H1 (cell line): ENCODE data around the gene EOLA1. TPM values are rescaled to one million over a fixed set of nuclear protein-coding genes. Genes with fewer than 3 reads are reported as not detected.
"Not testable (repeated sequence)": the region's sequence is repeated elsewhere in the genome, so short reads cannot be mapped to it uniquely, and the experiment has no call there.

ENCODE experiments used
- CTCF ChIA-PET: fragments of 300-600 bp; sonication (Branson Sonifier 250); formaldehyde crosslinking; loops from one replicate; lab custom pipeline; 2021; ENCODE audit not compliant: partially characterized antibody; lab: Charles Lee
- POLR2A ChIA-PET: fragments of 300-600 bp; sonication (Branson Sonifier 250); formaldehyde crosslinking; loops from one replicate; lab custom pipeline; 2021; ENCODE audit warnings: inconsistent platforms; ENCODE audit not compliant: partially characterized antibody; lab: Charles Lee
- DNase-seq, 2 experiments: peaks; one replicate each; pipeline versions ENCODE4 v3.0.0 to v3.0.0-alpha.2; 2010 to 2022; ENCODE audit warnings: low spot score in 2 of 2, low read depth in 1 of 2, mixed read lengths in 1 of 2
- FAIRE-seq: peaks from 2 replicates; lab custom pipeline; 2011; peaks lifted over from hg19 to GRCh38; lab: Jason Lieb, UNC
- H2AFZ ChIP-seq: 2 replicates; pipeline ENCODE4 v1.8.1; 2012; ENCODE audit warnings: low read length, inconsistent platforms
- H2AK5ac ChIP-seq: 2 replicates; pipeline ENCODE4 v1.6.1; 2013; ENCODE audit warnings: low read depth, low read length
- H2BK120ac ChIP-seq: replicated peaks from 2 replicates; pipeline ENCODE3; 2013; ENCODE audit warnings: low read depth, low read length, inconsistent platforms
- H2BK12ac ChIP-seq: 2 replicates; pipeline ENCODE4 v1.6.1; 2013; ENCODE audit warnings: low read depth, low read length
- H2BK15ac ChIP-seq: 2 replicates; pipeline ENCODE4 v1.6.1; 2013; ENCODE audit warnings: low read length
- H2BK20ac ChIP-seq: 2 replicates; pipeline ENCODE4 v1.6.1; 2013; ENCODE audit warnings: low read length
- H2BK5ac ChIP-seq: 2 replicates; pipeline ENCODE4 v1.6.1; 2013; ENCODE audit warnings: low read depth, low read length
- H3K14ac ChIP-seq: 2 replicates; pipeline ENCODE4 v1.6.1; 2013; ENCODE audit warnings: inconsistent platforms; ENCODE audit not compliant: insufficient read length
- H3K18ac ChIP-seq: 2 replicates; pipeline ENCODE4 v1.6.1; 2013; ENCODE audit warnings: low read length; ENCODE audit errors: extremely low read depth
- H3K23ac ChIP-seq: 2 replicates; pipeline ENCODE4 v1.6.1; 2013; ENCODE audit warnings: inconsistent platforms; ENCODE audit not compliant: insufficient read length
- H3K23me2 ChIP-seq: 2 replicates; pipeline ENCODE4 v1.6.1; 2013; ENCODE audit warnings: low read depth, low read length
- H3K27ac ChIP-seq: 2 replicates; pipeline ENCODE4 v1.6.1; 2011; ENCODE audit warnings: low read depth, low read length, inconsistent platforms
- H3K27me3 ChIP-seq, 4 experiments: replicated peaks in 1 of 4; 1 replicate in 1 of 4; 2 replicates in 3 of 4; pipeline versions ENCODE4 v1.6.1 to v1.8.1; 2011 to 2013; ENCODE audit warnings: low read length in 3 of 4, mild to moderate bottlenecking in 3 of 4, inconsistent platforms in 2 of 4, mixed read lengths in 2 of 4, moderate library complexity in 1 of 4; ENCODE audit not compliant: control insufficient read depth in 3 of 4, insufficient read depth in 3 of 4; ENCODE audit errors: extremely low read depth in 1 of 4
- H3K36me3 ChIP-seq, 4 experiments: 2 replicates each; pipeline versions ENCODE4 v1.6.1 to v1.8.1; 2011 to 2013; ENCODE audit warnings: mild to moderate bottlenecking in 4 of 4, low read length in 3 of 4, moderate library complexity in 2 of 4, control low read depth in 1 of 4, inconsistent platforms in 1 of 4; ENCODE audit not compliant: insufficient read depth in 4 of 4, control insufficient read depth in 2 of 4
- H3K4ac ChIP-seq: replicated peaks from 2 replicates; pipeline ENCODE3; 2013; ENCODE audit warnings: low read length, low read depth, mixed read lengths, inconsistent platforms; ENCODE audit not compliant: insufficient read length
- H3K4me1 ChIP-seq, 4 experiments: replicated peaks in 1 of 4; 1 replicate in 1 of 4; 2 replicates in 3 of 4; pipeline versions ENCODE4 v1.6.1 to v1.8.1; 2011 to 2013; ENCODE audit warnings: low read length in 3 of 4, inconsistent platforms in 2 of 4, mixed read lengths in 1 of 4; ENCODE audit not compliant: insufficient read depth in 4 of 4, control insufficient read depth in 3 of 4
- H3K4me2 ChIP-seq, 2 experiments: 2 replicates each; pipeline versions ENCODE4 v1.6.1 to v1.8.1; 2011 to 2013; ENCODE audit warnings: low read depth in 2 of 2, low read length in 2 of 2, control low read depth in 1 of 2, inconsistent platforms in 1 of 2, mild to moderate bottlenecking in 1 of 2; ENCODE audit not compliant: insufficient read depth in 1 of 2
- H3K4me3 ChIP-seq, 4 experiments: fragments of 200-600, 300-600 bp in 1 of 4; sonication (generic), shearing (Covaris generic), sonication (Bioruptor Twin) in 1 of 4; 2 replicates each; pipeline versions ENCODE4 v1.5.1 to v1.8.1; 2011 to 2016; ENCODE audit warnings: low read length in 4 of 4, low read depth in 3 of 4, control low read depth in 2 of 4, inconsistent platforms in 2 of 4, mild to moderate bottlenecking in 2 of 4, mixed read lengths in 1 of 4, moderate library complexity in 1 of 4; ENCODE audit not compliant: insufficient read depth in 2 of 4; ENCODE audit errors: extremely low read depth in 1 of 4
- H3K56ac ChIP-seq: replicated peaks from 2 replicates; pipeline ENCODE3; 2013; ENCODE audit warnings: low read depth, mild to moderate bottlenecking, mixed read lengths, low read length, inconsistent platforms; ENCODE audit not compliant: insufficient read length
- H3K79me1 ChIP-seq: 2 replicates; pipeline ENCODE4 v1.6.1; 2013; ENCODE audit warnings: low read depth, low read length, control low read depth
- H3K79me2 ChIP-seq, 2 experiments: 2 replicates each; pipeline versions ENCODE4 v1.6.1 to v1.8.1; 2012 to 2013; ENCODE audit warnings: low read length in 2 of 2, mild to moderate bottlenecking in 2 of 2, inconsistent platforms in 1 of 2; ENCODE audit not compliant: insufficient read depth in 2 of 2, control insufficient read depth in 1 of 2
- H3K9ac ChIP-seq, 4 experiments: replicated peaks in 1 of 4; 1 replicate in 1 of 4; 2 replicates in 3 of 4; pipeline versions ENCODE4 v1.6.1 to v1.8.1; 2011 to 2013; ENCODE audit warnings: low read depth in 3 of 4, low read length in 3 of 4, control low read depth in 2 of 4, mild to moderate bottlenecking in 2 of 4, moderate library complexity in 2 of 4, inconsistent platforms in 1 of 4; ENCODE audit errors: extremely low read depth in 1 of 4
- H3K9me3 ChIP-seq, 2 experiments: 2 replicates each; pipeline versions ENCODE4 v1.6.1 to v1.8.1; 2012 to 2013; ENCODE audit warnings: mild to moderate bottlenecking in 2 of 2, moderate library complexity in 2 of 2, control low read depth in 1 of 2, inconsistent platforms in 1 of 2, low read depth in 1 of 2, low read length in 1 of 2, mixed read lengths in 1 of 2; ENCODE audit not compliant: insufficient read depth in 2 of 2
- H4K20me1 ChIP-seq, 2 experiments: replicated peaks in 1 of 2; 2 replicates each; pipeline versions ENCODE3 to v1.8.1; 2011 to 2013; ENCODE audit warnings: inconsistent platforms in 2 of 2, low read length in 2 of 2, mild to moderate bottlenecking in 1 of 2; ENCODE audit not compliant: insufficient read depth in 2 of 2, control insufficient read depth in 1 of 2
- H4K5ac ChIP-seq: 2 replicates; pipeline ENCODE4 v1.6.1; 2013; ENCODE audit warnings: low read length, low read depth, mixed read lengths, inconsistent platforms; ENCODE audit not compliant: insufficient read length
- H4K8ac ChIP-seq: 2 replicates; pipeline ENCODE4 v1.8.0; 2013; ENCODE audit warnings: mild to moderate bottlenecking, moderate library complexity, low read length, inconsistent platforms; ENCODE audit not compliant: insufficient read depth; ENCODE audit errors: extremely low read depth
- H4K91ac ChIP-seq: replicated peaks from 2 replicates; pipeline ENCODE3; 2013; ENCODE audit warnings: low read length, mixed read lengths, inconsistent platforms; ENCODE audit not compliant: insufficient read length
- RAD21 ChIP-seq, 2 experiments: IDR thresholded peaks in 1 of 2; conservative IDR thresholded peaks in 1 of 2; 2 replicates each; pipeline ENCODE4 v1.6.1; 2011; ENCODE audit warnings: low read depth in 2 of 2, low read length in 2 of 2, improper control_type of control experiment in 1 of 2, inconsistent platforms in 1 of 2, mild to moderate bottlenecking in 1 of 2, moderate library complexity in 1 of 2
- WGBS, 2 experiments: shearing (Covaris generic) in 1 of 2; methylation state at CpG; one replicate each; pipeline versions ENCODE4 v1.1.6 to v1.1.7; 2013 to 2015; ENCODE audit warnings: low lambda C conversion rate in 2 of 2, mixed read lengths in 2 of 2, inconsistent platforms in 1 of 2, low coverage in 1 of 2, missing lambda C conversion rate in 1 of 2; ENCODE audit not compliant: insufficient replicate concordance in 2 of 2, insufficient coverage in 1 of 2, insufficient read length in 1 of 2; ENCODE audit errors: extremely low coverage in 1 of 2, missing lambda C conversion rate in 1 of 2; 5-methylcytosine and 5-hydroxymethylcytosine counted together
- polyA plus RNA-seq, 7 experiments: library from polyadenylated mRNA; depleted of rRNA in 3 of 7; stranded (reverse) in 5 of 7; unstranded in 2 of 7; fragments of >200 nt in 5 of 7; fragments of 200-250 nt in 2 of 7; gene quantifications; 1 replicate in 5 of 7; 2 replicates in 1 of 7; 4 replicates in 1 of 7; pipeline versions ENCODE4 v1.2.1 to v1.2.3, GENCODE V29; 2011 to 2013; ENCODE audit warnings: missing spikeins in 2 of 7, mixed read lengths in 2 of 7
- total RNA-seq: library from RNA; stranded (reverse); fragmentation: NEBNext Ultra II Directional; extraction: Animal tissue kit (Norgen Biotek cat#: 25700); gene quantifications from 2 replicates; pipeline ENCODE4 v1.2.1, GENCODE V29; 2021
- TF ChIP-seq, protein P1 (sequence below), 3 experiments: IDR thresholded peaks; 1 replicate in 2 of 3; 2 replicates in 1 of 3; pipeline versions ENCODE4 v1.5.1 to v1.6.1; 2011; ENCODE audit warnings: low read length in 3 of 3, mild to moderate bottlenecking in 3 of 3, inconsistent platforms in 2 of 3, low read depth in 1 of 3, moderate library complexity in 1 of 3; ENCODE audit not compliant: insufficient read depth in 1 of 3; ENCODE audit errors: control extremely low read depth in 1 of 3

The EOLA1 gene
- total and polyA plus RNA-seq, 2 of the 8 experiments (the other 6 are each of a cell fraction or from before 2014, with no cell fraction given), result 5.4 to 7.6 TPM

- H3K4me2 ChIP-seq, H3K4me3 ChIP-seq, H3K27ac ChIP-seq, H3K36me3 ChIP-seq, H4K8ac ChIP-seq, H4K20me1 ChIP-seq, H3K79me2 ChIP-seq, H2AFZ ChIP-seq, H3K9me3 ChIP-seq, H3K4ac ChIP-seq, H3K23ac ChIP-seq, H3K79me1 ChIP-seq, H3K4me1 ChIP-seq, H4K5ac ChIP-seq, H3K9ac ChIP-seq, H2BK15ac ChIP-seq, H3K27me3 ChIP-seq, H3K14ac ChIP-seq, H3K18ac ChIP-seq, H4K91ac ChIP-seq, POLR2A ChIA-PET, H2BK5ac ChIP-seq, H2BK120ac ChIP-seq, H2BK20ac ChIP-seq, H2AK5ac ChIP-seq, CTCF ChIA-PET, H3K23me2 ChIP-seq, H2BK12ac ChIP-seq, H3K56ac ChIP-seq: not testable (repeated sequence)
- FAIRE-seq (peak; percentile 58), DNase-seq (peak in 1 of 2 experiments; percentile 51)
- WGBS, 2 experiments, result 94% methylated on average over 8 of the region's 29 CpGs; no CpG with 5 or more reads in 1 of the 2 experiments
- TF ChIP-seq, protein P1, sequence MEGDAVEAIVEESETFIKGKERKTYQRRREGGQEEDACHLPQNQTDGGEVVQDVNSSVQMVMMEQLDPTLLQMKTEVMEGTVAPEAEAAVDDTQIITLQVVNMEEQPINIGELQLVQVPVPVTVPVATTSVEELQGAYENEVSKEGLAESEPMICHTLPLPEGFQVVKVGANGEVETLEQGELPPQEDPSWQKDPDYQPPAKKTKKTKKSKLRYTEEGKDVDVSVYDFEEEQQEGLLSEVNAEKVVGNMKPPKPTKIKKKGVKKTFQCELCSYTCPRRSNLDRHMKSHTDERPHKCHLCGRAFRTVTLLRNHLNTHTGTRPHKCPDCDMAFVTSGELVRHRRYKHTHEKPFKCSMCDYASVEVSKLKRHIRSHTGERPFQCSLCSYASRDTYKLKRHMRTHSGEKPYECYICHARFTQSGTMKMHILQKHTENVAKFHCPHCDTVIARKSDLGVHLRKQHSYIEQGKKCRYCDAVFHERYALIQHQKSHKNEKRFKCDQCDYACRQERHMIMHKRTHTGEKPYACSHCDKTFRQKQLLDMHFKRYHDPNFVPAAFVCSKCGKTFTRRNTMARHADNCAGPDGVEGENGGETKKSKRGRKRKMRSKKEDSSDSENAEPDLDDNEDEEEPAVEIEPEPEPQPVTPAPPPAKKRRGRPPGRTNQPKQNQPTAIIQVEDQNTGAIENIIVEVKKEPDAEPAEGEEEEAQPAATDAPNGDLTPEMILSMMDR (IDR thresholded peaks at IDR 0.05; ENCODE audit: control extremely low read depth in 1 of 3, insufficient read depth in 1 of 3, low read depth in 1 of 3, low read length in 3 of 3), result peak in 2 of 3 experiments; percentile 34 to 49; a peak in 2 of 4 replicates
- peak; percentile 16 to 32; a peak in 3 of 4 replicates for TF ChIP-seq RAD21 (IDR thresholded peaks at IDR 0.05 in 1 of 2, conservative IDR thresholded peaks at IDR 0.05 in 1 of 2; ENCODE audit: low read depth in 2 of 2, low read length in 2 of 2)
Observed at GRCh38 chrX:149545545-149546543, 5.0 kb downstream of the EOLA1 start.
